ENCODE results near the gene ACTL7B. TPM values are rescaled to one million over a fixed set of nuclear protein-coding genes. Genes with fewer than 3 reads are reported as not detected.

Gene ACTL7B
- total and polyA plus RNA-seq, 2 of the 8 experiments (the other 6 are each of a cell fraction or from before 2014, with no cell fraction given): not detected

DNA sequence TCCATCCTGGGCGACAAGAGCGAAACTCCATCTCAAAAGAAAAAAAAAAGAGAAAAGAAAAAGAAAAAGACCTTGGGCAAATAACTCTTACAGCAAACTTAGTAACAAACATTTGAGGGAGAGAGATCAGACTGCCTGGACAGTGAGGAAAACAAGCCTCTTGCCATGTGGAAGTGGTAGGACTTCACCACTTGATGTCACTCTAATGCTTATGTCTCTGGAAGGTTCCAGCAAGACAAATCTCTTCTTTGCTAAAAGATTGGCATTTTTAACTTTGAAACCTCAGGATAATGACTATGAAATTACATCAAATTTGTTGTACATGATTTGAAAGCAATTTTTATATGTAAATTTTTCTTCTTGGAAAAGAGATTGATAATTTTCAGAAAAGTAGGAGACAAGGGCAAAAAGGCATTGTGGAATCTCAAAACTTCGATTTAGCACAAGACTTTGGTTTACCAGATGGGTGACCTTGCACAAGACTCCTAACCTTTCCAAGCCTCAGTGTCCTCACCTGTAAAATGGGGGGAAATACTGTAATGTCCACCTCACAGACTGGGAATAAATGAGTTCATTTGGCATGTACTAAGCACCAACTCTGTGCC lies 5.4 kb downstream of the ACTL7B start:
- TF ChIP-seq USF2 (IDR thresholded peaks at IDR 0.05; ENCODE audit: low read length): no peak
- TF ChIP-seq RAD21 (IDR thresholded peaks at IDR 0.05 in 1 of 2, conservative IDR thresholded peaks at IDR 0.05 in 1 of 2; ENCODE audit: low read depth in 2 of 2, low read length in 2 of 2): peak; percentile 51 to 55
- TF ChIP-seq CTCF (IDR thresholded peaks at IDR 0.05; ENCODE audit: control extremely low read depth in 1 of 3, insufficient read depth in 1 of 3, low read depth in 1 of 3, low read length in 3 of 3): peak in 1 of 3 experiments; percentile 41; a peak in 2 of 4 replicates
- no peaks in the 10 kb centered on the region for H4K20me1 ChIP-seq (replicated peaks in 1 of 2; ENCODE audit: control insufficient read depth in 1 of 2, insufficient read depth in 2 of 2, low read length in 2 of 2)
- no peak overlapping the region for H2BK120ac ChIP-seq (replicated peaks; ENCODE audit: low read depth, low read length)
- H3K9ac ChIP-seq (replicated peaks in 1 of 4; ENCODE audit: extremely low read depth in 1 of 4, low read depth in 3 of 4, low read length in 3 of 4): no peak overlapping the region
- FAIRE-seq (no peak), DNase-seq (ENCODE audit: low read depth in 1 of 2, low spot score in 2 of 2) (no peak)
- no peak overlapping the region for H3K56ac ChIP-seq (replicated peaks; ENCODE audit: insufficient read length, low read depth, low read length)
- no peak overlapping the region for H2BK12ac ChIP-seq (ENCODE audit: low read depth, low read length)
- no peak overlapping the region for H3K18ac ChIP-seq (ENCODE audit: extremely low read depth, low read length)
- WGBS, 2 experiments (ENCODE audit: extremely low coverage in 1 of 2, insufficient coverage in 1 of 2, insufficient read length in 1 of 2, insufficient replicate concordance in 2 of 2, low coverage in 1 of 2, low lambda C conversion rate in 2 of 2, missing lambda C conversion rate in 1 of 2): 96% methylated on average over 1 of the region's 3 CpGs; no CpG with 5 or more reads in 1 of the 2 experiments
- no peaks in the 10 kb centered on the region for H3K79me1 ChIP-seq (ENCODE audit: low read depth, low read length)
- no peak overlapping the region for H3K14ac ChIP-seq (ENCODE audit: insufficient read length)
- H2AK5ac ChIP-seq (ENCODE audit: low read depth, low read length): no peak overlapping the region
- H3K27me3 ChIP-seq (replicated peaks in 1 of 4; ENCODE audit: control insufficient read depth in 3 of 4, extremely low read depth in 1 of 4, insufficient read depth in 3 of 4, low read length in 3 of 4): no peaks in the 10 kb centered on the region
- H4K5ac ChIP-seq (ENCODE audit: insufficient read length, low read depth, low read length): no peak overlapping the region
- no peak overlapping the region for H2BK20ac ChIP-seq (ENCODE audit: low read length)
- H3K23ac ChIP-seq (ENCODE audit: insufficient read length): no peak overlapping the region
- H3K27ac ChIP-seq (ENCODE audit: low read depth, low read length): no peak overlapping the region
- CTCF ChIA-PET (ENCODE audit: partially characterized antibody): interaction anchor here (1.1 to 1.4 kb wide), 2 partner anchors 14 to 15 kb away, joined by 3 to 4 read pairs; no protein-coding TSS in a partner anchor
- no peaks in the 10 kb centered on the region for H3K36me3 ChIP-seq (ENCODE audit: control insufficient read depth in 2 of 4, insufficient read depth in 4 of 4, low read length in 3 of 4)
- H3K4me3 ChIP-seq (ENCODE audit: extremely low read depth in 1 of 4, insufficient read depth in 2 of 4, low read depth in 3 of 4, low read length in 4 of 4): no peak overlapping the region
- no peaks in the 10 kb centered on the region for H3K79me2 ChIP-seq (ENCODE audit: control insufficient read depth in 1 of 2, insufficient read depth in 2 of 2, low read length in 2 of 2)
- H3K9me3 ChIP-seq (ENCODE audit: insufficient read depth in 2 of 2, low read depth in 1 of 2, low read length in 1 of 2): no peaks in the 10 kb centered on the region
- no peak overlapping the region for H2BK5ac ChIP-seq (ENCODE audit: low read depth, low read length)
- no peak overlapping the region for H4K8ac ChIP-seq (ENCODE audit: extremely low read depth, insufficient read depth, low read length)
- no peak overlapping the region for H2AFZ ChIP-seq (ENCODE audit: low read length)
- H2BK15ac ChIP-seq (ENCODE audit: low read length): no peak overlapping the region
- no peaks in the 10 kb centered on the region for H3K4me1 ChIP-seq (replicated peaks in 1 of 4; ENCODE audit: control insufficient read depth in 3 of 4, insufficient read depth in 4 of 4, low read length in 3 of 4)
- H4K91ac ChIP-seq (replicated peaks; ENCODE audit: insufficient read length, low read length): no peak overlapping the region
- POLR2A ChIA-PET (ENCODE audit: partially characterized antibody): no interaction called here
- no peak overlapping the region for H3K4ac ChIP-seq (replicated peaks; ENCODE audit: insufficient read length, low read depth, low read length)
- H3K23me2 ChIP-seq (ENCODE audit: low read depth, low read length): no peaks in the 10 kb centered on the region
- H3K4me2 ChIP-seq (ENCODE audit: insufficient read depth in 1 of 2, low read depth in 2 of 2, low read length in 2 of 2): no peak overlapping the region
